MM.1S (cell line): ENCODE results near the gene TNKS1BP1.
"Not testable (repeated sequence)": the region's sequence is repeated elsewhere in the genome, so short reads cannot be mapped to it uniquely, and the experiment has no call there.

Experiments
- DNase-seq: peaks from one replicate; pipeline ENCODE4 v3.0.0-alpha.2; 2015
- H2AFZ ChIP-seq: fragments of 300-600 bp; sonication (generic); 2 replicates; pipeline ENCODE4 v1.6.0; 2016; ENCODE audit warnings: antibody characterized with exemption, low read length
- H3F3A ChIP-seq: fragments of 300-600 bp; sonication (generic); 2 replicates; pipeline ENCODE4 v1.6.1; 2016; ENCODE audit warnings: mild to moderate bottlenecking, antibody characterized with exemption, low read length, moderate library complexity, mixed read lengths; ENCODE audit not compliant: insufficient read depth
- H3K27ac ChIP-seq: fragments of 300-600 bp; sonication (generic); 2 replicates; pipeline ENCODE4 v1.5.1; 2016; ENCODE audit warnings: mild to moderate bottlenecking, low read length
- H3K27me3 ChIP-seq: fragments of 300-600 bp; sonication (generic); replicated peaks from 2 replicates; pipeline ENCODE4 v1.6.0; 2016; ENCODE audit warnings: low read length; ENCODE audit not compliant: insufficient read depth
- H3K36me3 ChIP-seq: fragments of 300-600 bp; sonication (generic); replicated peaks from 2 replicates; pipeline ENCODE4 v1.6.1; 2016; ENCODE audit warnings: mild to moderate bottlenecking, low read length, mixed read lengths; ENCODE audit not compliant: insufficient read depth
- H3K4me1 ChIP-seq: fragments of 300-600 bp; sonication (generic); 2 replicates; pipeline ENCODE4 v1.6.1; 2016; ENCODE audit warnings: low read length, mixed read lengths
- H3K4me2 ChIP-seq: fragments of 300-600 bp; sonication (generic); 2 replicates; pipeline ENCODE4 v1.6.0; 2016; ENCODE audit warnings: low read depth, low read length
- H3K4me3 ChIP-seq: fragments of 300-600 bp; sonication (generic); 2 replicates; pipeline ENCODE4 v1.5.1; 2016; ENCODE audit warnings: low read length, mixed read lengths
- H3K79me2 ChIP-seq: fragments of 300-600 bp; sonication (generic); 2 replicates; pipeline ENCODE4 v1.6.1; 2016; ENCODE audit warnings: mixed run types, low read length, mixed read lengths
- H3K9ac ChIP-seq: fragments of 300-600 bp; sonication (generic); 2 replicates; pipeline ENCODE4 v1.6.1; 2016; ENCODE audit warnings: low read length, mixed read lengths
- H3K9me2 ChIP-seq: fragments of 300-600 bp; sonication (generic); replicated peaks from 2 replicates; pipeline ENCODE4 v1.6.1; 2016; ENCODE audit warnings: mild to moderate bottlenecking, low read length, mixed read lengths; ENCODE audit not compliant: insufficient read depth
- H3K9me3 ChIP-seq: fragments of 300-600 bp; sonication (generic); replicated peaks from 2 replicates; pipeline ENCODE4 v1.6.1; 2016; ENCODE audit warnings: mild to moderate bottlenecking, low read length, mixed read lengths; ENCODE audit not compliant: insufficient read depth
- H4K20me1 ChIP-seq: fragments of 300-600 bp; sonication (generic); 2 replicates; pipeline ENCODE4 v1.6.1; 2016; ENCODE audit warnings: mild to moderate bottlenecking, low read length, moderate library complexity, mixed read lengths; ENCODE audit not compliant: insufficient read depth
- EZH2 ChIP-seq: fragments of 300-600 bp; sonication (generic); optimal IDR thresholded peaks from 2 replicates; pipeline ENCODE3; 2017; ENCODE audit warnings: low read depth, mild to moderate bottlenecking, antibody characterized with exemption, low read length, mixed read lengths
- EZH2phosphoT487 ChIP-seq: fragments of 300-600 bp; sonication (generic); IDR thresholded peaks from 2 replicates; pipeline ENCODE4 v1.6.1; 2018; ENCODE audit warnings: antibody characterized with exemption, low read length
- TF ChIP-seq, protein P1 (sequence below): fragments of 300-600 bp; sonication (generic); IDR thresholded peaks from 2 replicates; pipeline ENCODE4 v1.5.1; 2016; ENCODE audit warnings: antibody characterized with exemption, low read length, mixed read lengths

Gene TNKS1BP1

DNA sequence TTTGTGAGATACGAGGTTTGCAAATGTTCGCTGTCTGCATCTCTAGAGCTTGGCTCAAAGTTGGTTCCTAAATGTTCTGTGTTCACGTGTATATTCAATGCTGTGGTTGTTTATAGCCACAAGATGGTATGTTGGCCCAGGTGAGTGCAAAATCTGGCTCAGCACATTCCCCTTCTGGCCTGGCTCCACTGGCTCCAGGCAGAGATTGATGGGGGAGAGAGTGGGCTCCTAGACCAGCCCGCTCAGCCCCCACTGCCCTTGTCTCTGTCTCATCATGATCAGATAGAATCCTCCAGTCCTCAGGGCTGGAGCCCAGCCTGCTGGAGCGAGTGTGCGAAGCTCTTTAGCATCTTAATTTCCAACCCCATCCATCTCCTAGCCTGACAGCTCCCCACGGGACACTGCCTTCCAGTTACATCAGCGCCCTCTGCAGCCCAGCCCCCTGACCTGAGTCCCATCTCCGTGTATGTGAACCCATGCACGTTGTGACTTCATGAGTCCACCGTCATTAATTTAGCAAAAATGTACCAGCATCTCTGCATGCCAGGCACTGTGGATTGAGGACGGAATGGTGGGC, 15.4 kb upstream of the TNKS1BP1 start:
- H3K79me2 ChIP-seq: peaks cover 10% of the 10 kb centered on the region
- no peak overlapping the region for H3K27ac ChIP-seq
- no peak overlapping the region for H3K4me3 ChIP-seq
- no peaks in the 10 kb centered on the region for H3K9me2 ChIP-seq
- peaks cover 3% of the 10 kb centered on the region; the same call in 1 of the 2 replicates for H3K4me1 ChIP-seq
- no peak overlapping the region for H3K4me2 ChIP-seq
- 0 out of 2 replicates have a peak, but pooled peaks cover 3% of the 10 kb centered on the region for H3K27me3 ChIP-seq
- H3K9me3 ChIP-seq: no peaks in the 10 kb centered on the region
- H3K36me3 ChIP-seq: no peaks in the 10 kb centered on the region
- no peak overlapping the region for H3K9ac ChIP-seq
- DNase-seq: no peak
- no peak overlapping the region for H2AFZ ChIP-seq
- TF ChIP-seq EZH2phosphoT487 (no peak), EZH2 (no peak)
- TF ChIP-seq, protein P1, sequence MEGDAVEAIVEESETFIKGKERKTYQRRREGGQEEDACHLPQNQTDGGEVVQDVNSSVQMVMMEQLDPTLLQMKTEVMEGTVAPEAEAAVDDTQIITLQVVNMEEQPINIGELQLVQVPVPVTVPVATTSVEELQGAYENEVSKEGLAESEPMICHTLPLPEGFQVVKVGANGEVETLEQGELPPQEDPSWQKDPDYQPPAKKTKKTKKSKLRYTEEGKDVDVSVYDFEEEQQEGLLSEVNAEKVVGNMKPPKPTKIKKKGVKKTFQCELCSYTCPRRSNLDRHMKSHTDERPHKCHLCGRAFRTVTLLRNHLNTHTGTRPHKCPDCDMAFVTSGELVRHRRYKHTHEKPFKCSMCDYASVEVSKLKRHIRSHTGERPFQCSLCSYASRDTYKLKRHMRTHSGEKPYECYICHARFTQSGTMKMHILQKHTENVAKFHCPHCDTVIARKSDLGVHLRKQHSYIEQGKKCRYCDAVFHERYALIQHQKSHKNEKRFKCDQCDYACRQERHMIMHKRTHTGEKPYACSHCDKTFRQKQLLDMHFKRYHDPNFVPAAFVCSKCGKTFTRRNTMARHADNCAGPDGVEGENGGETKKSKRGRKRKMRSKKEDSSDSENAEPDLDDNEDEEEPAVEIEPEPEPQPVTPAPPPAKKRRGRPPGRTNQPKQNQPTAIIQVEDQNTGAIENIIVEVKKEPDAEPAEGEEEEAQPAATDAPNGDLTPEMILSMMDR: no peak
- no peaks in the 10 kb centered on the region for H3F3A ChIP-seq
- H4K20me1 ChIP-seq: no peaks in the 10 kb centered on the region

- no peak overlapping the region for H2AFZ ChIP-seq
- no peak overlapping the region for H3K4me2 ChIP-seq
- TF ChIP-seq EZH2phosphoT487: no peak
- TF ChIP-seq, protein P1: no peak
- no peak for TF ChIP-seq EZH2
- H4K20me1 ChIP-seq: no peaks in the 10 kb centered on the region
- H3K9me2 ChIP-seq: no peaks in the 10 kb centered on the region
- no peaks in the 10 kb centered on the region for H3K9me3 ChIP-seq
- peaks cover 18% of the 10 kb centered on the region for H3K79me2 ChIP-seq
- H3K27me3 ChIP-seq: 0 out of 2 replicates have a peak, but pooled peaks cover 3% of the 10 kb centered on the region
- peaks cover 8% of the 10 kb centered on the region for H3K4me1 ChIP-seq
- H3K27ac ChIP-seq: no peak overlapping the region
- no peak overlapping the region for H3K4me3 ChIP-seq
- no peaks in the 10 kb centered on the region for H3K36me3 ChIP-seq
- DNase-seq: no peak
- H3K9ac ChIP-seq: no peak overlapping the region
- no peaks in the 10 kb centered on the region for H3F3A ChIP-seq
Measured at GRCh38 chr11:57339328-57339727, 14.6 kb upstream of the TNKS1BP1 start.

DNA sequence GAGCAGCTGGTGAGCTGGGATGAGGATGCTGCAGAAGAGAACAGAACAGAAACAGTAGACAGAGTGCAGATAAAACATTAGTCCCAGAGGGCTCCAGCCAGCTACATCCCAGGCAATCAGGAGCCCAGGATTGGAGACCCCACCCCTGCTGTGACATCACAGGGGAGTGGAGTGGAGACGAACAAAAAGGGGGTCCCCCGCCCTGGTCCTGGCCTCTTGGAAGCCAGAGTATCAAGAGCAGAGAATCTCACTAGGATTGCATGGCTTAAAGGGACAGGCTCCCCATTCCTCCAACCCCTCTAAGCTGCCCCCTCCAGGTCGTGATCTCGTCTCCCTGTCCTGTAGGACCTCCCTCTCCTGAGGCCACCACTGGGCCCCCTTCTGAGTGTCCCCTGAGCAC, 13.4 kb upstream of the TNKS1BP1 start, which contains the start of gene P2RX3:
TSS of gene P2RX3 (plus strand) at position 211 of the 400 bp plus-strand sequence. CDS start 199 bp downstream, outside the sequence.
- Histone ChIP-seq H3K79me2 (peaks cover 30% of the 10 kb centered on the region), H3K4me3 (no peak within 1 kb of the TSS), H3K9ac (no peak within 1 kb of the TSS), H3K9me3 (no peaks in the 10 kb centered on the region), H3K4me1 (peaks cover 13% of the 10 kb centered on the region), H2AFZ (no peak within 1 kb of the TSS), H3K9me2 (no peaks in the 10 kb centered on the region), H3K27ac (no peak within 1 kb of the TSS), H3K4me2 (no peak within 1 kb of the TSS), H3K36me3 (peaks cover 3% of the 10 kb centered on the region; the same call in 1 of the 2 replicates), H3K27me3 (0 out of 2 replicates have a peak, but pooled peaks cover 3% of the 10 kb centered on the region), H3F3A (no peaks in the 10 kb centered on the region), H4K20me1 (no peaks in the 10 kb centered on the region)
- no peak for DNase-seq
- TF ChIP-seq EZH2phosphoT487 (no peak), EZH2 (no peak)
- TF ChIP-seq, protein P1: no peak

DNA sequence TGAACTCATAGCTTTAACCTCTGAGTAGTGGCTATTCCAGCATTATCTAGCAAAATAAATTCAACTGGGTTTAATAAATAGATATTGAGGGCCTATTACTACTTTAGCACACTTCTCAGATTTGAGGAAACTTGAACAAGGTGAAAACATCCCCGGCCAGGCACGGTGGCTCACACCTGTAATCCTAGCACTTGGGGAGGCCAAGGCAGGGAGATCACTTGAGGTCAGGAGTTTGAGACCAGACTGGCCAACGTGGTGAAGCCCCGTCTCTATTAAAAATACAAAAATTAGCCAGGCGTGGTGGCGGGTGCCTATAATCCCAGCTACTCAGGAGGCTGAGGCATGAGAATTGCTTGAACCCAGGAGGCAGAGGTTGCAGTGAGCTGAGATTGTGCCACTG, 12.1 kb upstream of the TNKS1BP1 start:
- not testable (repeated sequence) for DNase-seq, H3K4me2 ChIP-seq, H3K27ac ChIP-seq, H3K4me3 ChIP-seq, H3K9ac ChIP-seq, H3K27me3 ChIP-seq, H3K9me2 ChIP-seq, H3K9me3 ChIP-seq, H3F3A ChIP-seq, H4K20me1 ChIP-seq
- Histone ChIP-seq H3K36me3 (peaks cover 10% of the 10 kb centered on the region; the same call in 1 of the 2 replicates), H2AFZ (0 out of 2 replicates have a peak overlapping the region, but pooled peaks have one; percentile 93), H3K4me1 (peaks cover 13% of the 10 kb centered on the region), H3K79me2 (peaks cover 42% of the 10 kb centered on the region)
